ENCODE results near the gene SLC35G4. TPM values are rescaled to one million over a fixed set of nuclear protein-coding genes. Genes with fewer than 3 reads are reported as not detected.

SLC35G4 gene
- total and polyA plus RNA-seq, 9 donors, result not detected

GRCh38 chr18:11654736-11655605 lies 45.6 kb downstream of the SLC35G4 start:
- no peaks in the 10 kb centered on the region for H3K36me3 ChIP-seq (ENCODE audit: control insufficient read depth, insufficient read depth, low read length)
- WGBS (ENCODE audit: insufficient coverage), result 61% methylated on average over 18 of the region's 32 CpGs
- H3K4me1 ChIP-seq (ENCODE audit: control insufficient read depth, insufficient read depth, low read length), result no peaks in the 10 kb centered on the region
- H3K27ac ChIP-seq (ENCODE audit: low read length), result no peak overlapping the region
- no peaks in the 10 kb centered on the region for H3K9me3 ChIP-seq (replicated peaks; ENCODE audit: control insufficient read depth, low read depth, low read length)
- H3K27me3 ChIP-seq (ENCODE audit: control insufficient read depth, insufficient read depth, low read length), result peaks cover 22% of the 10 kb centered on the region
- no peak overlapping the region for H3K4me3 ChIP-seq (ENCODE audit: low read length)
- peak; percentile 27 for DNase-seq

GRCh38 chr18:11655606-11655932 lies 46.2 kb downstream of the SLC35G4 start:
- peaks cover 22% of the 10 kb centered on the region for H3K27me3 ChIP-seq (ENCODE audit: control insufficient read depth, insufficient read depth, low read length)
- no peaks in the 10 kb centered on the region for H3K4me1 ChIP-seq (ENCODE audit: control insufficient read depth, insufficient read depth, low read length)
- no peaks in the 10 kb centered on the region for H3K9me3 ChIP-seq (replicated peaks; ENCODE audit: control insufficient read depth, low read depth, low read length)
- DNase-seq, result peak; percentile 7
- H3K27ac ChIP-seq (ENCODE audit: low read length), result no peak overlapping the region
- no CpG with 5 or more reads among the region's 5 CpGs for WGBS (ENCODE audit: insufficient coverage)
- no peak overlapping the region for H3K4me3 ChIP-seq (ENCODE audit: low read length)
- no peaks in the 10 kb centered on the region for H3K36me3 ChIP-seq (ENCODE audit: control insufficient read depth, insufficient read depth, low read length)

- Histone ChIP-seq H3K27me3 (ENCODE audit: control insufficient read depth, insufficient read depth, low read length) (peaks cover 26% of the 10 kb centered on the region), H3K36me3 (ENCODE audit: control insufficient read depth, insufficient read depth, low read length) (no peaks in the 10 kb centered on the region), H3K4me1 (ENCODE audit: control insufficient read depth, insufficient read depth, low read length) (no peaks in the 10 kb centered on the region), H3K4me3 (ENCODE audit: low read length) (no peak overlapping the region), H3K9me3 (replicated peaks; ENCODE audit: control insufficient read depth, low read depth, low read length) (no peaks in the 10 kb centered on the region), H3K27ac (ENCODE audit: low read length) (no peak overlapping the region)
- DNase-seq, result no peak
- WGBS (ENCODE audit: insufficient coverage), result 83% methylated on average over 8 of the region's 9 CpGs
Observed at GRCh38 chr18:11657152-11657551, 47.8 kb downstream of the SLC35G4 start.

- H3K27me3 ChIP-seq (ENCODE audit: control insufficient read depth, insufficient read depth, low read length), result peaks cover 26% of the 10 kb centered on the region
- no peaks in the 10 kb centered on the region for H3K36me3 ChIP-seq (ENCODE audit: control insufficient read depth, insufficient read depth, low read length)
- H3K4me3 ChIP-seq (ENCODE audit: low read length), result no peak overlapping the region
- no peaks in the 10 kb centered on the region for H3K9me3 ChIP-seq (replicated peaks; ENCODE audit: control insufficient read depth, low read depth, low read length)
- no peak overlapping the region for H3K27ac ChIP-seq (ENCODE audit: low read length)
- H3K4me1 ChIP-seq (ENCODE audit: control insufficient read depth, insufficient read depth, low read length), result no peaks in the 10 kb centered on the region
- DNase-seq, result no peak
- WGBS (ENCODE audit: insufficient coverage), result 83% methylated on average over 8 of the region's 8 CpGs
Observed at GRCh38 chr18:11657554-11657953, 48.2 kb downstream of the SLC35G4 start.

GRCh38 chr18:11658019-11658418 lies 48.6 kb downstream of the SLC35G4 start:
- 75% methylated on average over 5 of the region's 5 CpGs for WGBS (ENCODE audit: insufficient coverage)
- Histone ChIP-seq H3K27ac (ENCODE audit: low read length) (no peak overlapping the region), H3K36me3 (ENCODE audit: control insufficient read depth, insufficient read depth, low read length) (no peaks in the 10 kb centered on the region), H3K27me3 (ENCODE audit: control insufficient read depth, insufficient read depth, low read length) (peaks cover 26% of the 10 kb centered on the region), H3K4me1 (ENCODE audit: control insufficient read depth, insufficient read depth, low read length) (no peaks in the 10 kb centered on the region), H3K4me3 (ENCODE audit: low read length) (no peak overlapping the region), H3K9me3 (replicated peaks; ENCODE audit: control insufficient read depth, low read depth, low read length) (no peaks in the 10 kb centered on the region)
- DNase-seq, result no peak

- WGBS (ENCODE audit: insufficient coverage), result 87% methylated on average over 5 of the region's 6 CpGs
- no peaks in the 10 kb centered on the region for H3K36me3 ChIP-seq (ENCODE audit: control insufficient read depth, insufficient read depth, low read length)
- no peak for DNase-seq
- H3K4me1 ChIP-seq (ENCODE audit: control insufficient read depth, insufficient read depth, low read length), result no peaks in the 10 kb centered on the region
- peaks cover 26% of the 10 kb centered on the region for H3K27me3 ChIP-seq (ENCODE audit: control insufficient read depth, insufficient read depth, low read length)
- H3K27ac ChIP-seq (ENCODE audit: low read length), result no peak overlapping the region
- no peaks in the 10 kb centered on the region for H3K9me3 ChIP-seq (replicated peaks; ENCODE audit: control insufficient read depth, low read depth, low read length)
- H3K4me3 ChIP-seq (ENCODE audit: low read length), result no peak overlapping the region
Observed at GRCh38 chr18:11658989-11659388, 49.6 kb downstream of the SLC35G4 start.

Other genes starting within 250 kb of the SLC35G4 start
- gene GNAL, start 79.7 kb downstream of the SLC35G4 start, total RNA-seq, result 1.7 TPM
- 1 to 10 TPM; 1.2 to 2.4 (median 1.8) TPM for gene GNAL, start 79.7 kb downstream of the SLC35G4 start, polyA plus RNA-seq (ENCODE audit: insufficient read depth in 1 of 8, insufficient read length in 8 of 8, low replicate concordance in 1 of 8)
- 21.9 TPM for gene CHMP1B, start 241.8 kb downstream of the SLC35G4 start, total RNA-seq
- 10 to 100 TPM; 19.3 to 28.2 (median 22.4) TPM for gene CHMP1B, start 241.8 kb downstream of the SLC35G4 start, polyA plus RNA-seq (ENCODE audit: insufficient read depth in 1 of 8, insufficient read length in 8 of 8, low replicate concordance in 1 of 8)